ENCODE results near the gene ZNF283. TPM values are rescaled to one million over a fixed set of nuclear protein-coding genes. Genes with fewer than 3 reads are reported as not detected.
"Not testable (repeated sequence)": the region's sequence is repeated elsewhere in the genome, so short reads cannot be mapped to it uniquely, and the experiment has no call there.

Gene ZNF283
- total RNA-seq, 1 donor from 2014 or later: not detected

GRCh38 chr19:43812259-43812658 is 14.9 kb upstream of the ZNF283 start:
- intact Hi-C loops (cut with DNase I): no loop called here
- H3K27ac ChIP-seq: no peak overlapping the region
- no peak for TF ChIP-seq CTCF (IDR thresholded peaks at IDR 0.05)
- H3K9me3 ChIP-seq: no peaks in the 10 kb centered on the region
- no peaks in the 10 kb centered on the region for H3K27me3 ChIP-seq
- H3K36me3 ChIP-seq: no peaks in the 10 kb centered on the region
- no peak for DNase-seq (ENCODE audit: low spot score in 2 of 2)
- H3K4me3 ChIP-seq: no peak overlapping the region
- no peaks in the 10 kb centered on the region for H3K4me1 ChIP-seq

DNA sequence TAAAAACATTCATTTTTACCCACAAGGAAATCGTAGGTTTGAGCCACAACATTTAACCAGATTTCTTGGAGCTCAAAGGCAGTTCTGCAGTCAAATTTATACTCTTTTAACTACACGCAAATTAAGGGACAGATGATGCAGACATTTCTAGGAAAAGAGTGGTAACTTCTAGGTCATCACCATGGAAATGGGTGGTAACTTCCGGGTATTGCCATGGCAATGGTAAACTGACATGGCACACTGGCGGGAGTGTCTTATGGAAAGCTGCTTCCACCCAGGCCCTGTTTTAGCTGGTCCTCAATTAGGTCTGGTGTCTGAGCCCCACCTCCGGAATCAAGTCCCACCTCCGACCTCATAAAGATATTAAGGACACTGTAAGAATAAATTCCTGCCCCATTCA is 14.4 kb upstream of the ZNF283 start:
- no peak for DNase-seq (ENCODE audit: low spot score in 2 of 2)
- Histone ChIP-seq H3K27me3 (no peaks in the 10 kb centered on the region), H3K9me3 (no peaks in the 10 kb centered on the region), H3K27ac (no peak overlapping the region), H3K36me3 (no peaks in the 10 kb centered on the region), H3K4me1 (no peaks in the 10 kb centered on the region), H3K4me3 (no peak overlapping the region)
- TF ChIP-seq CTCF (IDR thresholded peaks at IDR 0.05): no peak
- intact Hi-C loops (cut with DNase I): no loop called here

DNA sequence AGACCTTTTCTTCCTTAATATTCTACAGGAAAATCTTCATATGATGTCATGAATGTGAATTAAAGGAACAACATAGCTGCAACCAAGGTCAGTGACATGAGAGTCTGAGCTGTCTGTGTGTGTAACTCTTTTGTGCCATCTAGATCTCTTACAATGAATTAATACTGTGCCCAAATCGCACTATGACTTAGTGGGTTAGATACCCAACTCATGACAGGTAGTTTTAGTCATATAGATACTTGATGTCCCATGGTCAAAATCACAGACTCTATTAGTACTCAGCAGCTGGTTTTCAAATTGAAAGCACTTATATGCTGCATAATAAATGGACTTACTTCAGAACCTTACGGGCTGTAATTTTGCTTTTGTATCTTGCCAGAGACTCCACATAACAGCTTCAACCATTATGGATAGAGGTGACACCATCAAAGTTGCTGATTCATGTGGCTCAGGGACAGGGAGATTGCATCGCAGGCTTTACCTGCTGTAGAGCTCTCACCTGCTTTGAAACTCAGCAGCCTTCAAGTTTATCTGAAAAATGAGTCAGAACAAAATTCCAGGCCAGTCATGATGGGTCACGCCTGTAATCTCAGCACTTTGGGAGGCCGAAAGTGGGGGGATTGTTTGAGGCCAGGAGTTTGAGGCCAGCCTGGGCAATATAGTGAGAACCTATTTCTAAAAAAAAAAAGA is 12.3 kb upstream of the ZNF283 start:
- H3K27ac ChIP-seq: no peak overlapping the region
- H3K27me3 ChIP-seq: no peaks in the 10 kb centered on the region
- H3K9me3 ChIP-seq: no peaks in the 10 kb centered on the region
- TF ChIP-seq CTCF (IDR thresholded peaks at IDR 0.05): no peak
- no peak for DNase-seq (ENCODE audit: low spot score in 2 of 2)
- H3K4me3 ChIP-seq: no peak overlapping the region
- H3K4me1 ChIP-seq: no peaks in the 10 kb centered on the region
- intact Hi-C loops (cut with DNase I): no loop called here
- no peaks in the 10 kb centered on the region for H3K36me3 ChIP-seq

DNA sequence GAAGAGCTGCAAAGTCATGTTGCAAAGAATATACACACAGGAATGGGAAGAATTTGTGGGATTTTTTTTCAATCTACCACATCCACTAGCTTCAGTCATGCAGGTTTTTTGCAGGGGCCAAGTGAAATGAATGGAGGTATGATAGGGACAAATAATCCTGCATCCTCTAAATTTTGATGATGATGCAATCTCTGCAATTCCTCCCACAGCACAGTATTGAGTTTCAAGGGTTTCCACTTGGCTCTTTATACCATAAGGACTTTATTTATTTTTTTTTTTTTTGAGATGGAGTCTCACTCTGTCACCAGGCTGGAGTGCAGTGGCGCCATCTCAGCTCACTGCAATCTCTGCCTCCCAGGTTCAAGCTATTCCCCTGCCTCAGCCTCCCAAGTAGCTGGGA is 9.7 kb upstream of the ZNF283 start:
- H3K4me3 ChIP-seq; intact Hi-C loops (cut with DNase I); H3K4me1 ChIP-seq; H3K27ac ChIP-seq; DNase-seq (ENCODE audit: low spot score in 2 of 2); H3K27me3 ChIP-seq; H3K36me3 ChIP-seq; H3K9me3 ChIP-seq: not testable (repeated sequence)

DNA sequence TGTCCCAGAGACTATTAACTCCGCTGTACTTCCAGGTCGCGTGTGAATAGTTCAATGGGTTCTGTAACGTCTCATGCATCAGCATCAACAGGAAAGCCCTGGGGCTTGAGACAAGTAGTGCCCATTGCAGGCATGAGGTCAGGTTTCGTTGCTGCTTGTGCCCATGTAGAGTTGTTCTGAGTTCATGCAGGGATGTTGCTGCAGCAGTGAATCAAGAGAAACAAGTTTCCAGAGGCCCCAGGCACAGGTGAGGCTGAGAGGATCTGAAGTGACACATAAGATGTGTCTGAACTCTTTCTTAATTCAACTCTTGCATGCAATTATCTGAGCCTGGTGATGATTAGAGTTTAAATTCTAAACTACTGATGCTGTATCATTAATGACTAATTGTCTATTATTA is 8.6 kb upstream of the ZNF283 start:
- no peak for DNase-seq (ENCODE audit: low spot score in 2 of 2)
- Histone ChIP-seq H3K9me3 (no peaks in the 10 kb centered on the region), H3K27ac (no peak overlapping the region), H3K4me3 (no peak overlapping the region), H3K4me1 (no peaks in the 10 kb centered on the region), H3K27me3 (no peaks in the 10 kb centered on the region), H3K36me3 (no peaks in the 10 kb centered on the region)
- no peak for TF ChIP-seq CTCF (IDR thresholded peaks at IDR 0.05)
- intact Hi-C loops (cut with DNase I): no loop called here

- Histone ChIP-seq H3K27me3 (no peaks in the 10 kb centered on the region), H3K4me1 (no peaks in the 10 kb centered on the region), H3K27ac (no peak overlapping the region), H3K9me3 (no peaks in the 10 kb centered on the region), H3K4me3 (peak overlapping the region; percentile 32 to 60), H3K36me3 (no peaks in the 10 kb centered on the region)
- intact Hi-C loops (cut with DNase I): loop anchor here (10.0 kb wide), 1 partner anchor 295 kb away; the partner anchor contains the start of gene ZNF225
- peak in 1 of 2 donors; percentile 65 for DNase-seq (ENCODE audit: low spot score in 2 of 2)
- TF ChIP-seq CTCF (IDR thresholded peaks at IDR 0.05): no peak
These were observed 6.8 kb upstream of the ZNF283 start for GRCh38 chr19:43820098-43820883.
